Ectodermal cell (in vitro differentiated cells): ENCODE data around the gene CPSF6. TPM values are rescaled to one million over a fixed set of nuclear protein-coding genes. Genes with fewer than 3 reads are reported as not detected.
"Not testable (repeated sequence)": the region's sequence is repeated elsewhere in the genome, so short reads cannot be mapped to it uniquely, and the experiment has no call there.

Experiments
- H3K27ac ChIP-seq: 2 replicates; pipeline ENCODE4 v1.7.0; 2013; ENCODE audit warnings: mild to moderate bottlenecking, low read depth, low read length; ENCODE audit not compliant: insufficient read depth, poor library complexity, severe bottlenecking
- H3K27me3 ChIP-seq: 2 replicates; pipeline ENCODE4 v1.7.0; 2013; ENCODE audit warnings: mild to moderate bottlenecking, low read length; ENCODE audit not compliant: insufficient read depth, control insufficient read depth, poor library complexity, severe bottlenecking
- H3K36me3 ChIP-seq: one replicate; pipeline ENCODE4 v1.7.0; 2013; ENCODE audit warnings: low read length; ENCODE audit not compliant: control insufficient read depth, insufficient read depth
- H3K4me1 ChIP-seq: one replicate; pipeline ENCODE4 v1.7.0; 2013; ENCODE audit warnings: low read length; ENCODE audit not compliant: control insufficient read depth, insufficient read depth
- H3K4me3 ChIP-seq: 2 replicates; pipeline ENCODE4 v1.7.0; 2013; ENCODE audit warnings: low read depth, low read length, control low read depth; ENCODE audit not compliant: insufficient read depth
- H3K9me3 ChIP-seq: 2 replicates; pipeline ENCODE4 v1.7.0; 2013; ENCODE audit warnings: mild to moderate bottlenecking, low read length, moderate library complexity; ENCODE audit not compliant: control insufficient read depth
- WGBS, 2 experiments: methylation state at CpG; one replicate each; pipeline ENCODE4 v1.1.7; 2013; ENCODE audit warnings: missing lambda C conversion rate in 2 of 2; 5-methylcytosine and 5-hydroxymethylcytosine counted together
- polyA plus RNA-seq, 4 experiments: library from polyadenylated mRNA; stranded (reverse); fragments of 50-300 nt; gene quantifications; one replicate each; pipeline ENCODE4 v1.2.3, GENCODE V29; 2013

The CPSF6 gene, protein sequence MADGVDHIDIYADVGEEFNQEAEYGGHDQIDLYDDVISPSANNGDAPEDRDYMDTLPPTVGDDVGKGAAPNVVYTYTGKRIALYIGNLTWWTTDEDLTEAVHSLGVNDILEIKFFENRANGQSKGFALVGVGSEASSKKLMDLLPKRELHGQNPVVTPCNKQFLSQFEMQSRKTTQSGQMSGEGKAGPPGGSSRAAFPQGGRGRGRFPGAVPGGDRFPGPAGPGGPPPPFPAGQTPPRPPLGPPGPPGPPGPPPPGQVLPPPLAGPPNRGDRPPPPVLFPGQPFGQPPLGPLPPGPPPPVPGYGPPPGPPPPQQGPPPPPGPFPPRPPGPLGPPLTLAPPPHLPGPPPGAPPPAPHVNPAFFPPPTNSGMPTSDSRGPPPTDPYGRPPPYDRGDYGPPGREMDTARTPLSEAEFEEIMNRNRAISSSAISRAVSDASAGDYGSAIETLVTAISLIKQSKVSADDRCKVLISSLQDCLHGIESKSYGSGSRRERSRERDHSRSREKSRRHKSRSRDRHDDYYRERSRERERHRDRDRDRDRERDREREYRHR
- polyA plus RNA-seq (2013, experiment 1 of 4) = 156 TPM
- polyA plus RNA-seq (2013, experiment 2 of 4) = 179 TPM
- 137 TPM for polyA plus RNA-seq (2013, experiment 3 of 4)
- 154 TPM for polyA plus RNA-seq (2013, experiment 4 of 4)

DNA sequence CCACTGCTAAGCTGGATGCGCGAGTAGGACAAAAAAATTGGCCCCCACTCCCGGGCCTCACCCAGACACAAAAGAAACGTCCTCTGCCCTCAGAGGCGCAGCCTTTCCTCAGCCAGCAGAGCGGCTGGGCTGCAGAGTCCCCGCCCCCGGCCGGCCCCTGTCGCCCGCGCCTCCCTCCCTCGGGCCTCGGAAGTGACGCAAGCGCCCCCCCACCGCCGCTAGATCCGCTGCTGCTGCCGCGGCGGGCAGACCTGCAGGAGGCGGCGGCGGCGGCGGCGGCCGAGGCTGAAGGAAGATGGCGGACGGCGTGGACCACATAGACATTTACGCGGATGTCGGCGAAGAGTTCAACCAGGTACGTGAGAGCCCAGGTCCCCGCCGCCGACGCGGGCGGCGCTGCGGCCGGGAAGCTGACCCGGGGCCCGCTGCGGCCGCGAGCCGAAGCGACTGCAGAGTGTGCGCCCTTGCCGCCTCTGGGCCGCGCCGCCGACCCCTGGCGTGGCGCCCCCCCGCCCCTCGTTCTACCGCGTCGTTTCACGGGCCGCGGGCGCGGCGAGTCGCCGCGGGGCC is at the start of gene CPSF6:
TSS of gene CPSF6 (plus strand) at position 218 of the 570 bp plus-strand sequence. CDS start at position 296, 78 bp downstream.
- Histone ChIP-seq H3K36me3 (no peaks in the 10 kb centered on the region), H3K27me3 (no peaks in the 10 kb centered on the region), H3K27ac (peak within 1 kb of the TSS; percentile 93), H3K9me3 (no peaks in the 10 kb centered on the region), H3K4me1 (peaks cover 8% of the 10 kb centered on the region), H3K4me3 (peak within 1 kb of the TSS; percentile 75)
- WGBS, 2 experiments = 0% methylated on average over 75 of the region's 75 CpGs

DNA sequence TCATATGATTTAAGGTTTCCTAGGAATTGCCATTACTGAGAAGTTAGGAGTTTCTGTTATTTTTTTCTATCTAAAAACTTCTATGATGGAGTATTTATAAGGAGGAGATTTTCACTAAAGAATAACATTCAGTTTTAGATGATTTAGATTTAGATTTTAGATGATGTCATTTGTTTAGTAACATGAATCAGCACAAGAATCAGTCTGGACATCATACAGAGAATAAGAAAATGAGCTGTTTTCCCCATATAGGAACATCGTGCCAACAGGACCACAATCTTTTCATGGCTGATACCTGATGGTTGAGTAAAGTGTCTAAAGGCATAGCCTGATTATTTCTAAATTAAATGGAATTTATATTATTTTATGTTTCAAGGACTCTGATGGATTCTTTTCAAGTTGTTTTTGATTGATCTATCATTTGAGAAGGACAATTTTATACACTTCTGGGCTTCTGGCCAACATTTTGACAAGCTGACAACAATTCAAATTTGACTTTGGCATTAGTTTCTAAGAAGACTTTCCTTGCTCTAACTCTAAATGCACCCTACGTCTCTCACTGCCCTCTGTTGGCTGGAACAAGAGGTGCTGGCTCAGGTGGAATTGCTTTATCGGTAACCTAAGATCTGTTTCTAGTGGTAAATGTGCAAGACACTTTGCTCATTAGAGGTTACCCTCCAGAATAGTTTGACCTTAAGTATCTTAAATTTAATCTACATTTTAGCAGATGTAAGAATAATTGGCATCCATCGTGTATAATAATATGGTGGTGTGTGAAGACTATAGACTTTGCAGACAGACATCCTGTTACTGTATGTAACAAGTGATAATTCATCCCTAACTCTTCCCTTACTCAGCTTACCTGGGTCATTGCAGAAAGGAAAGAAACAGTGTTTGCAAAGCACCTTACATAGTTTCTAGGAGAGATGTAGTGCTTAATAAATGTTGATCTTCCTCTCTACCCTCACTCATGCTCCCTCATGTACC is 42.8 kb upstream of the CPSF6 start:
- Histone ChIP-seq H3K4me1 (no peaks in the 10 kb centered on the region), H3K9me3 (no peaks in the 10 kb centered on the region)
- 79 to 97% methylated on average over 3 of the region's 4 CpGs for WGBS, 2 experiments

DNA sequence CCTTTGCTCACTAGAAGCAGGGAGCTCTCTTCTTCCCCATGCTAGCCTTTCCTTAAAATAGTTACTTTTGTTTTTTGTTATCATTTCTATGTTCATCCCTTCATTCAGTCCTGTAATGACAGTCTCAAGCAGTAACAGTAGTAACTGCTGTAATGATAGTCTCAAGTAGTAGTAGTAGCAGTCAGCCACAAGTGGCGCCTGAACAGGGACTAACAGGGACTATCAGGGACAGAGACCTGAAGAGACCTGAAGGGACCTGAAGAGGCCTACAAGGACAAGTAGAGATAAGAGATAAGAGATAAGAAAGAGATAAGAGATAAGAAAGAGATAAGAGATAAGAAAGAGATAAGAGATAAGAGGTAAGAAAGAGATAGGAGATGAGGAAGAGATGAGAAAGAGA is 39.4 kb upstream of the CPSF6 start:
- not testable (repeated sequence) for H3K27me3 ChIP-seq, H3K9me3 ChIP-seq, H3K4me1 ChIP-seq, H3K27ac ChIP-seq, H3K36me3 ChIP-seq, H3K4me3 ChIP-seq
- WGBS, 2 experiments = 92 to 95% methylated on average over 1 of the region's 1 CpG

More for the DNA sequence above, 42.8 kb upstream of the CPSF6 start:
- H3K27ac ChIP-seq = no peak overlapping the region
- H3K4me3 ChIP-seq = no peak overlapping the region
- H3K36me3 ChIP-seq = no peaks in the 10 kb centered on the region
- H3K27me3 ChIP-seq = no peaks in the 10 kb centered on the region

DNA sequence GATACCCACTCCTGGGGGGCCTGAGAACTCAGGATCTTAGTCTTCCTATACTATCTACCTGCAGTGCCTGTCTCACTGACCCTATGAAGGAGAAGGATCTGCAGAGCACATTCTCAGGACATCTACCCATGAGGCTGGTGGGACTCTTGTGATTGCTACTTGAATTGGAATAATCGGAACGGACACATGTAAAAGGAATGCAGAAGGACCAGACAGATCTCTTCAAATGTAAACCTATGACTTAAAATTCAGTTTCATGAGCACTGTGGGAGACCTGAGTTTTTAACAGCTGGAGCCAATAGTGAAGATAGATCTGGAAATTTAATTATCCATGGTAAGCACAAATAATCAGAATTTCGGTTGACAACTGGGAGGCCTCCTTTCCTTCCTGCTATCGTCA is 35.2 kb upstream of the CPSF6 start:
- H3K4me3 ChIP-seq = no peak overlapping the region
- H3K9me3 ChIP-seq = no peaks in the 10 kb centered on the region
- no peaks in the 10 kb centered on the region for H3K4me1 ChIP-seq
- WGBS, 2 experiments = 75 to 86% methylated on average over 4 of the region's 4 CpGs
- no peaks in the 10 kb centered on the region for H3K27me3 ChIP-seq
- H3K36me3 ChIP-seq = no peaks in the 10 kb centered on the region
- no peak overlapping the region for H3K27ac ChIP-seq

DNA sequence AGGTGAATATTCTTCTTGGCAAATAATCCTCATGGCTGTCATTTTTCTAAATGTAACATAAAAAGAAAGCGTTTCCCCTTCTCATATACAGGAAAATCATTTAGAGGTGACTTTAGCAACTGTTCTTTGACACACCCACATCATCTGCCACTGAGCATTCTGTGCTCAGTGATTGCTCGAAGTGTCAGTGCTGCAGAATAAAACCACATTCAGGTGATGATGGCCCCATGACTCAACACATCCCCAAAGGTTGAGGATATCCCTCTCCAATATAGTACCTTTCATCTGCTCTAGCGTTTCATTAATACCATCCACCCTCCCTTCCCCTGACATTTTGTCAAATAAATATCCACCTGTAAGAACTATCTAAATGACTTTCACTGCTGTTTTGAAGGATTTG is 28.7 kb upstream of the CPSF6 start:
- no peaks in the 10 kb centered on the region for H3K36me3 ChIP-seq

DNA sequence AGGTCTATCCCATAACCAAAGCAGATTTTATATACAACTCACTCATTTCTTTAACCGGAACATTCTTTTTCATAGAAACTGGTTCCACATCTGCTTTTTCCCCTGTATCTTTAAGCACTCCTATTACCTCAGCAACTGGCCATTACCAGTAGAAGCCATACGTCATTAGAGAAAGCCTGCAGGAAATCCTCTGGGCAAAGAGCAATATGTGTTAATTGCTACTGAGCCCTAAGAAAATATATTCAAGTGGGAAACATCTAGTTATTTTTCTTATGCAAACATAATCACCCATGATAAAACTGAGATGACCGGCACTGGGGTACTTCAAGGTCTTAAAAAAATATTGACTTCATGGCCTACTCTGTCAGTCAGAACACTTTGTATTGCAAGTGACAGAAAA is 28.2 kb upstream of the CPSF6 start:
- no peak overlapping the region for H3K4me3 ChIP-seq
- H3K9me3 ChIP-seq = no peaks in the 10 kb centered on the region
- H3K4me1 ChIP-seq = no peaks in the 10 kb centered on the region
- H3K27me3 ChIP-seq = no peaks in the 10 kb centered on the region
- no peak overlapping the region for H3K27ac ChIP-seq
- WGBS, 2 experiments = 93 to 97% methylated on average over 3 of the region's 3 CpGs
- H3K36me3 ChIP-seq = no peaks in the 10 kb centered on the region

More for the DNA sequence above, 28.7 kb upstream of the CPSF6 start:
- H3K4me1 ChIP-seq = no peaks in the 10 kb centered on the region
- H3K4me3 ChIP-seq = no peak overlapping the region
- no peaks in the 10 kb centered on the region for H3K9me3 ChIP-seq
- no peak overlapping the region for H3K27ac ChIP-seq
- 90 to 91% methylated on average over 3 of the region's 3 CpGs for WGBS, 2 experiments
- H3K27me3 ChIP-seq = no peaks in the 10 kb centered on the region

DNA sequence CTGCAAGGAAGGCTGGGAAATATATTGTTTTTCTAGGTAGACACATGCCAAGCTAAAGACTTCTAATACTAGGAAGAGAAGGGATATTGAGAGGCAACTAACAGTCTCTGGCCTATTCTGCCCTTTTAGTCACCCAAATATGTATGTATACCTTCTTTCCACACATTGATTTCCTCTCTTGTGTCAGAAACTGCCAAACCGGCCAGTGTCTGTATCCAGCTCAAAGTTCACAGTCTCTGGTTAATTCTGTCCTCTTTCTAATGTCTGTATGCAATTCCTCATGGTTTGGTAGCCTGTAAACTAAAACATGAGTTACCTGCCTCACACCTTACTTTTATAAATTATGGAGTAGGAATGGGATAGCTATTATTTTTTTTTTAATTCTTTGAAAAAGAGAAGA is 25.2 kb upstream of the CPSF6 start:
- Histone ChIP-seq H3K36me3 (no peaks in the 10 kb centered on the region), H3K4me1 (no peaks in the 10 kb centered on the region), H3K27ac (no peak overlapping the region), H3K9me3 (no peaks in the 10 kb centered on the region), H3K4me3 (no peak overlapping the region), H3K27me3 (no peaks in the 10 kb centered on the region)
- 90 to 97% methylated on average over 1 of the region's 1 CpG for WGBS, 2 experiments

DNA sequence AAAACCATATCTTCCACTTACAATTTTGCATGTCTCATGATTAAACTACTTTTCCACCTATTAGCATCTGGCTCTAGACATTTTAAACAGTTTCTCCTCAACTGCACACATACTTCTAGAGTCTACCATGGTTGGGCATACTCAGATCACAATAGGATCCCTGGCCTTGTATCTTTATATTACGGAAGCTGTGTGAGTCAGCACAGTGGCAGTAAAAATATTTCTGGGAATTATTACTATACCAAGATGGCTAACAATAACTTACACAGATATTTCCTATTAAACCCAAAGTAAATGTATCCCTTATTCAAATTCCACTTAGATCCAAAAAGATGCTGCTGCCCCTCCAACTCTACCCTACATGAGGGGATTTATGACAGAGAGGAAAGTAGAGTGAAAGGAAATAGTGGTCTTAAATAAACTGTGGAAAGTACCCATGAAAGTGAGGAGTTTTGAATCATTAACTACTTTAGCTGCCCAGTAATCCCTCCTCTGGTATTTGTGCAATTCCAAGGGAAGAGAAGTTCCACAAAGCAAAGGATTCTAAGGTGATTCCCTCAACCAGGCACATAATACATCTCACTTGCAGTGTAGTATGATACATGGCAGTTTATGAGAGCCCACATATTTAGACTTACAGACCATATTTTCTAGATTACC is 14.0 kb upstream of the CPSF6 start:
- H3K4me3 ChIP-seq = no peak overlapping the region
- H3K4me1 ChIP-seq = no peaks in the 10 kb centered on the region
- WGBS, 2 experiments = 83 to 100% methylated on average over 1 of the region's 1 CpG
- no peaks in the 10 kb centered on the region for H3K36me3 ChIP-seq
- no peak overlapping the region for H3K27ac ChIP-seq
- H3K27me3 ChIP-seq = no peaks in the 10 kb centered on the region
- no peaks in the 10 kb centered on the region for H3K9me3 ChIP-seq

DNA sequence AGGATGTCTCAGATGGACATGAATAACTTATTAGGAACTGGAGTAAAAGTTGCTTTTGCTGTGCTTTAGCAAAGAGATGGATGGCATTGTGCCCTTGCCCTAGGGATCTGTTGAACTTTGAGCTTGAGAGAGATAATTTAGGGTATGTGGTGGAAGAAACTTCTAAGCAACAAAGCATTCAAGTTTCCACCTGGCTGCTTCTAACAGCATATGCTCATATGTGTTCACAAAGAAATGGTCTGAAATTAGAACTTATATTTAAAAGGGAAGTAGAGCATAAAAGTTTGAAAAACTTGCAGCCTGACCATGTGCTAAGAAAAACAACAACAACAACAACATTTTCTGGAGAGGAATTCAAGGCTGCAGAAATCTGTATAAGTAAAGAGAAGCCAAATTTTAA is 7.9 kb upstream of the CPSF6 start:
- Histone ChIP-seq H3K27ac (no peak overlapping the region), H3K27me3 (no peaks in the 10 kb centered on the region), H3K9me3 (no peaks in the 10 kb centered on the region), H3K4me1 (no peaks in the 10 kb centered on the region), H3K36me3 (no peaks in the 10 kb centered on the region), H3K4me3 (no peak overlapping the region)
